GM23338 (cell line): ENCODE data around the gene MAPK7. TPM values are rescaled to one million over a fixed set of nuclear protein-coding genes. Genes with fewer than 3 reads are reported as not detected.

Experiments
- ATAC-seq: fragments of 200-7000 bp; cut with Tn5 transposase; 3 replicates; pipeline ENCODE4 v1.9.1; 2020
- DNase-seq: peaks from one replicate; pipeline ENCODE4 v3.0.0-alpha.2; 2015; ENCODE audit warnings: low spot score
- H2AFZ ChIP-seq: fragments of 200-600 bp; sonication (generic); 2 replicates; pipeline ENCODE4 v1.8.0; 2016; ENCODE audit warnings: antibody characterized with exemption, mild to moderate bottlenecking, moderate library complexity
- H3F3A ChIP-seq: fragments of 200-600 bp; sonication (generic); replicated peaks from 2 replicates; pipeline ENCODE4 v1.8.0; 2017; ENCODE audit warnings: antibody characterized with exemption, mixed run types, low read depth
- H3K27ac ChIP-seq: fragments of 200-600 bp; sonication (generic); 2 replicates; pipeline ENCODE4 v1.6.1; 2016; ENCODE audit warnings: low read depth
- H3K27me3 ChIP-seq: fragments of 200-600 bp; sonication (generic); 2 replicates; pipeline ENCODE4 v1.8.0; 2016; ENCODE audit warnings: mild to moderate bottlenecking, mixed run types, moderate library complexity; ENCODE audit not compliant: insufficient read depth
- H3K36me3 ChIP-seq: fragments of 200-600 bp; sonication (generic); 2 replicates; pipeline ENCODE4 v1.8.0; 2016; ENCODE audit warnings: mild to moderate bottlenecking; ENCODE audit not compliant: insufficient read depth
- H3K4me1 ChIP-seq: fragments of 200-600 bp; sonication (generic); 2 replicates; pipeline ENCODE4 v1.8.0; 2016; ENCODE audit warnings: mild to moderate bottlenecking, moderate library complexity; ENCODE audit not compliant: insufficient read depth
- H3K4me2 ChIP-seq: fragments of 200-600 bp; sonication (generic); 2 replicates; pipeline ENCODE4 v1.7.1; 2017; ENCODE audit warnings: mixed run types
- H3K4me3 ChIP-seq: fragments of 200-600 bp; sonication (generic); 2 replicates; pipeline ENCODE4 v1.6.1; 2016; ENCODE audit warnings: mixed run types
- H3K79me2 ChIP-seq: fragments of 200-600 bp; sonication (generic); replicated peaks from 2 replicates; pipeline ENCODE4 v1.8.0; 2017; ENCODE audit warnings: mild to moderate bottlenecking; ENCODE audit not compliant: insufficient read depth
- H3K9me2 ChIP-seq: fragments of 200-600 bp; sonication (generic); 2 replicates; pipeline ENCODE4 v1.8.0; 2017; ENCODE audit not compliant: insufficient read depth
- H4K20me1 ChIP-seq: fragments of 200-600 bp; sonication (generic); replicated peaks from 2 replicates; pipeline ENCODE4 v1.8.0; 2017; ENCODE audit warnings: mild to moderate bottlenecking; ENCODE audit not compliant: insufficient read depth
- H3K27ac Mint-ChIP-seq: 2 replicates; pipeline ENCODE4 v1.8.0; 2020; ENCODE audit warnings: inconsistent platforms, mild to moderate bottlenecking, moderate library complexity, mixed read lengths
- H3K27me3 Mint-ChIP-seq: 3 replicates; pipeline ENCODE4 v1.8.0; 2022; ENCODE audit warnings: low read depth, mild to moderate bottlenecking, moderate library complexity, mixed read lengths, inconsistent platforms; ENCODE audit not compliant: insufficient read depth, poor library complexity
- H3K36me3 Mint-ChIP-seq: 3 replicates; pipeline ENCODE4 v1.8.0; 2021; ENCODE audit warnings: low read depth, mild to moderate bottlenecking, inconsistent platforms, moderate library complexity, mixed read lengths
- H3K4me1 Mint-ChIP-seq: 3 replicates; pipeline ENCODE4 v1.8.0; 2020; ENCODE audit warnings: mild to moderate bottlenecking, inconsistent platforms, mixed read lengths
- H3K4me3 Mint-ChIP-seq: 3 replicates; pipeline ENCODE4 v1.8.0; 2021; ENCODE audit warnings: moderate library complexity, mild to moderate bottlenecking, inconsistent platforms, mixed read lengths
- H3K9me3 Mint-ChIP-seq: 3 replicates; pipeline ENCODE4 v1.8.0; 2020; ENCODE audit warnings: moderate library complexity, mild to moderate bottlenecking, inconsistent platforms, mixed read lengths
- CTCF ChIP-seq, 2 experiments: fragments of 200-600 bp in 1 of 2; sonication (generic) in 1 of 2; conservative IDR thresholded peaks; 2 replicates each; pipeline versions ENCODE4 v1.5.1 to v1.6.1; 2016 to 2017; ENCODE audit warnings: antibody characterized with exemption in 2 of 2, low read depth in 2 of 2, mild to moderate bottlenecking in 2 of 2, moderate library complexity in 1 of 2
- EZH2phosphoT487 ChIP-seq: fragments of 200-600 bp; sonication (generic); IDR thresholded peaks from one replicate; pipeline ENCODE4 v1.8.1; 2018; ENCODE audit warnings: antibody characterized with exemption; ENCODE audit not compliant: unreplicated experiment
- JUNB ChIP-seq: IDR thresholded peaks from one replicate; pipeline ENCODE4 v1.6.1; 2016; ENCODE audit warnings: antibody characterized with exemption; ENCODE audit not compliant: unreplicated experiment
- NANOG ChIP-seq: IDR thresholded peaks from 2 replicates; pipeline ENCODE4 v1.6.1; 2016; ENCODE audit warnings: antibody characterized with exemption, borderline replicate concordance
- POLR2AphosphoS5 ChIP-seq: IDR thresholded peaks from 2 replicates; pipeline ENCODE4 v1.6.1; 2016; ENCODE audit warnings: antibody characterized with exemption, low read depth
- STAT1 ChIP-seq: IDR thresholded peaks from one replicate; pipeline ENCODE4 v1.6.1; 2016; ENCODE audit warnings: antibody characterized with exemption; ENCODE audit not compliant: unreplicated experiment
- ZNF114 ChIP-seq: fragments of 250-450 bp; sonication (Bioruptor Pico); IDR thresholded peaks from 2 replicates; pipeline ENCODE4 v1.5.0; 2020; ENCODE audit warnings: mild to moderate bottlenecking, moderate library complexity
- ZNF331 ChIP-seq: fragments of 250-450 bp; sonication (Bioruptor Pico); IDR thresholded peaks from 2 replicates; pipeline ENCODE4 v1.5.0; 2020; ENCODE audit warnings: low read depth, mild to moderate bottlenecking, moderate library complexity
- polyA plus RNA-seq: library from polyadenylated mRNA; unstranded; fragments of >200 nt; fragmentation: Nextera tagmentation; extraction: Ambion mirVana; gene quantifications from 2 replicates; pipeline ENCODE4 v1.2.1, GENCODE V29; 2016
- total RNA-seq: library from RNA; depleted of rRNA; stranded (reverse); fragments of >200 nt; shearing (Covaris generic); gene quantifications from 2 replicates; pipeline ENCODE4 v1.2.3, GENCODE V29; 2014
- TF ChIP-seq, protein P1 (sequence below): fragments of 250-450 bp; sonication (Bioruptor Pico); IDR thresholded peaks from 2 replicates; pipeline ENCODE4 v1.5.0; 2020; ENCODE audit warnings: mild to moderate bottlenecking, moderate library complexity
- TF ChIP-seq, protein P2 (sequence below): IDR thresholded peaks from one replicate; pipeline ENCODE4 v1.6.1; 2018; ENCODE audit warnings: antibody characterized with exemption; ENCODE audit not compliant: unreplicated experiment

MAPK7 gene
- total and polyA plus RNA-seq, 2 experiments from 2014 or later: 15.5 to 53.1 TPM

- H3K36me3 Mint-ChIP-seq: no peaks in the 10 kb centered on the region
- no peaks in the 10 kb centered on the region for H3K79me2 ChIP-seq
- no peak for DNase-seq
Measured at GRCh38 chr17:19333132-19333440, 45.2 kb upstream of the MAPK7 start.

GRCh38 chr17:19333736-19334290 lies 44.5 kb upstream of the MAPK7 start:
- DNase-seq: no peak
- peak; percentile 12 for ATAC-seq
- TF ChIP-seq ZNF114 (CRISPR knock-in tag) (no peak), STAT1 (no peak), ZNF331 (CRISPR knock-in tag) (no peak), POLR2AphosphoS5 (no peak), JUNB (no peak), CTCF (conservative IDR thresholded peaks at IDR 0.05; ENCODE audit: low read depth in 2 of 2) (no peak)
- TF ChIP-seq, protein P1, sequence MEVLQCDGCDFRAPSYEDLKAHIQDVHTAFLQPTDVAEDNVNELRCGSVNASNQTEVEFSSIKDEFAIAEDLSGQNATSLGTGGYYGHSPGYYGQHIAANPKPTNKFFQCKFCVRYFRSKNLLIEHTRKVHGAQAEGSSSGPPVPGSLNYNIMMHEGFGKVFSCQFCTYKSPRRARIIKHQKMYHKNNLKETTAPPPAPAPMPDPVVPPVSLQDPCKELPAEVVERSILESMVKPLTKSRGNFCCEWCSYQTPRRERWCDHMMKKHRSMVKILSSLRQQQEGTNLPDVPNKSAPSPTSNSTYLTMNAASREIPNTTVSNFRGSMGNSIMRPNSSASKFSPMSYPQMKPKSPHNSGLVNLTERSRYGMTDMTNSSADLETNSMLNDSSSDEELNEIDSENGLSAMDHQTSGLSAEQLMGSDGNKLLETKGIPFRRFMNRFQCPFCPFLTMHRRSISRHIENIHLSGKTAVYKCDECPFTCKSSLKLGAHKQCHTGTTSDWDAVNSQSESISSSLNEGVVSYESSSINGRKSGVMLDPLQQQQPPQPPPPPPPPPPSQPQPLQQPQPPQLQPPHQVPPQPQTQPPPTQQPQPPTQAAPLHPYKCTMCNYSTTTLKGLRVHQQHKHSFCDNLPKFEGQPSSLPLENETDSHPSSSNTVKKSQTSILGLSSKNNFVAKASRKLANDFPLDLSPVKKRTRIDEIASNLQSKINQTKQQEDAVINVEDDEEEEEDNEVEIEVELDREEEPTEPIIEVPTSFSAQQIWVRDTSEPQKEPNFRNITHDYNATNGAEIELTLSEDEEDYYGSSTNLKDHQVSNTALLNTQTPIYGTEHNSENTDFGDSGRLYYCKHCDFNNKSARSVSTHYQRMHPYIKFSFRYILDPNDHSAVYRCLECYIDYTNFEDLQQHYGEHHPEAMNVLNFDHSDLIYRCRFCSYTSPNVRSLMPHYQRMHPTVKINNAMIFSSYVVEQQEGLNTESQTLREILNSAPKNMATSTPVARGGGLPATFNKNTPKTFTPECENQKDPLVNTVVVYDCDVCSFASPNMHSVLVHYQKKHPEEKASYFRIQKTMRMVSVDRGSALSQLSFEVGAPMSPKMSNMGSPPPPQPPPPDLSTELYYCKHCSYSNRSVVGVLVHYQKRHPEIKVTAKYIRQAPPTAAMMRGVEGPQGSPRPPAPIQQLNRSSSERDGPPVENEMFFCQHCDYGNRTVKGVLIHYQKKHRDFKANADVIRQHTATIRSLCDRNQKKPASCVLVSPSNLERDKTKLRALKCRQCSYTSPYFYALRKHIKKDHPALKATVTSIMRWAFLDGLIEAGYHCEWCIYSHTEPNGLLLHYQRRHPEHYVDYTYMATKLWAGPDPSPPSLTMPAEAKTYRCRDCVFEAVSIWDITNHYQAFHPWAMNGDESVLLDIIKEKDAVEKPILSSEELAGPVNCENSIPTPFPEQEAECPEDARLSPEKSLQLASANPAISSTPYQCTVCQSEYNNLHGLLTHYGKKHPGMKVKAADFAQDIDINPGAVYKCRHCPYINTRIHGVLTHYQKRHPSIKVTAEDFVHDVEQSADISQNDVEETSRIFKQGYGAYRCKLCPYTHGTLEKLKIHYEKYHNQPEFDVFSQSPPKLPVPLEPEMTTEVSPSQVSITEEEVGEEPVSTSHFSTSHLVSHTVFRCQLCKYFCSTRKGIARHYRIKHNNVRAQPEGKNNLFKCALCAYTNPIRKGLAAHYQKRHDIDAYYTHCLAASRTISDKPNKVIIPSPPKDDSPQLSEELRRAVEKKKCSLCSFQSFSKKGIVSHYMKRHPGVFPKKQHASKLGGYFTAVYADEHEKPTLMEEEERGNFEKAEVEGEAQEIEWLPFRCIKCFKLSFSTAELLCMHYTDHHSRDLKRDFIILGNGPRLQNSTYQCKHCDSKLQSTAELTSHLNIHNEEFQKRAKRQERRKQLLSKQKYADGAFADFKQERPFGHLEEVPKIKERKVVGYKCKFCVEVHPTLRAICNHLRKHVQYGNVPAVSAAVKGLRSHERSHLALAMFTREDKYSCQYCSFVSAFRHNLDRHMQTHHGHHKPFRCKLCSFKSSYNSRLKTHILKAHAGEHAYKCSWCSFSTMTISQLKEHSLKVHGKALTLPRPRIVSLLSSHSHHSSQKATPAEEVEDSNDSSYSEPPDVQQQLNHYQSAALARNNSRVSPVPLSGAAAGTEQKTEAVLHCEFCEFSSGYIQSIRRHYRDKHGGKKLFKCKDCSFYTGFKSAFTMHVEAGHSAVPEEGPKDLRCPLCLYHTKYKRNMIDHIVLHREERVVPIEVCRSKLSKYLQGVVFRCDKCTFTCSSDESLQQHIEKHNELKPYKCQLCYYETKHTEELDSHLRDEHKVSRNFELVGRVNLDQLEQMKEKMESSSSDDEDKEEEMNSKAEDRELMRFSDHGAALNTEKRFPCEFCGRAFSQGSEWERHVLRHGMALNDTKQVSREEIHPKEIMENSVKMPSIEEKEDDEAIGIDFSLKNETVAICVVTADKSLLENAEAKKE: no peak

More at GRCh38 chr17:19333132-19333440, 45.2 kb upstream of the MAPK7 start:
- Mint-ChIP-seq H3K4me1 (peaks cover 22% of the 10 kb centered on the region), H3K9me3 (no peaks in the 10 kb centered on the region), H3K4me3 (no peak overlapping the region), H3K27ac (no peak overlapping the region), H3K27me3 (peaks cover 21% of the 10 kb centered on the region)
- no peaks in the 10 kb centered on the region; the same call in 1 of the 2 replicates for H3F3A ChIP-seq
- H3K4me3 ChIP-seq: no peak overlapping the region
- H3K4me2 ChIP-seq: no peak overlapping the region
- TF ChIP-seq STAT1: no peak
- no peak for TF ChIP-seq ZNF331 (CRISPR knock-in tag)
- TF ChIP-seq NANOG: no peak
- TF ChIP-seq, protein P2, sequence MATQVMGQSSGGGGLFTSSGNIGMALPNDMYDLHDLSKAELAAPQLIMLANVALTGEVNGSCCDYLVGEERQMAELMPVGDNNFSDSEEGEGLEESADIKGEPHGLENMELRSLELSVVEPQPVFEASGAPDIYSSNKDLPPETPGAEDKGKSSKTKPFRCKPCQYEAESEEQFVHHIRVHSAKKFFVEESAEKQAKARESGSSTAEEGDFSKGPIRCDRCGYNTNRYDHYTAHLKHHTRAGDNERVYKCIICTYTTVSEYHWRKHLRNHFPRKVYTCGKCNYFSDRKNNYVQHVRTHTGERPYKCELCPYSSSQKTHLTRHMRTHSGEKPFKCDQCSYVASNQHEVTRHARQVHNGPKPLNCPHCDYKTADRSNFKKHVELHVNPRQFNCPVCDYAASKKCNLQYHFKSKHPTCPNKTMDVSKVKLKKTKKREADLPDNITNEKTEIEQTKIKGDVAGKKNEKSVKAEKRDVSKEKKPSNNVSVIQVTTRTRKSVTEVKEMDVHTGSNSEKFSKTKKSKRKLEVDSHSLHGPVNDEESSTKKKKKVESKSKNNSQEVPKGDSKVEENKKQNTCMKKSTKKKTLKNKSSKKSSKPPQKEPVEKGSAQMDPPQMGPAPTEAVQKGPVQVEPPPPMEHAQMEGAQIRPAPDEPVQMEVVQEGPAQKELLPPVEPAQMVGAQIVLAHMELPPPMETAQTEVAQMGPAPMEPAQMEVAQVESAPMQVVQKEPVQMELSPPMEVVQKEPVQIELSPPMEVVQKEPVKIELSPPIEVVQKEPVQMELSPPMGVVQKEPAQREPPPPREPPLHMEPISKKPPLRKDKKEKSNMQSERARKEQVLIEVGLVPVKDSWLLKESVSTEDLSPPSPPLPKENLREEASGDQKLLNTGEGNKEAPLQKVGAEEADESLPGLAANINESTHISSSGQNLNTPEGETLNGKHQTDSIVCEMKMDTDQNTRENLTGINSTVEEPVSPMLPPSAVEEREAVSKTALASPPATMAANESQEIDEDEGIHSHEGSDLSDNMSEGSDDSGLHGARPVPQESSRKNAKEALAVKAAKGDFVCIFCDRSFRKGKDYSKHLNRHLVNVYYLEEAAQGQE: no peak
- TF ChIP-seq EZH2phosphoT487: no peak
- no peaks in the 10 kb centered on the region for H3K9me2 ChIP-seq
- ATAC-seq: no peak
- no peaks in the 10 kb centered on the region for H3K36me3 ChIP-seq
- no peak overlapping the region for H2AFZ ChIP-seq
- no peak overlapping the region for H3K27ac ChIP-seq
- no peaks in the 10 kb centered on the region for H3K27me3 ChIP-seq
- H3K4me1 ChIP-seq: peaks cover 4% of the 10 kb centered on the region; the same call in 1 of the 2 replicates
- no peaks in the 10 kb centered on the region; the same call in 1 of the 2 replicates for H4K20me1 ChIP-seq

More at GRCh38 chr17:19333736-19334290, 44.5 kb upstream of the MAPK7 start:
- no peak overlapping the region for H3K4me3 ChIP-seq
- no peaks in the 10 kb centered on the region; the same call in 1 of the 2 replicates for H4K20me1 ChIP-seq
- H3K4me3 Mint-ChIP-seq: no peak overlapping the region
- no peak overlapping the region for H2AFZ ChIP-seq
- no peaks in the 10 kb centered on the region; the same call in none of the 2 replicates for H3F3A ChIP-seq
- H3K9me2 ChIP-seq: no peaks in the 10 kb centered on the region
- H3K27ac Mint-ChIP-seq: no peak overlapping the region
- H3K4me1 Mint-ChIP-seq: peaks cover 29% of the 10 kb centered on the region
- no peaks in the 10 kb centered on the region for H3K9me3 Mint-ChIP-seq
- no peak overlapping the region for H3K4me2 ChIP-seq
- no peaks in the 10 kb centered on the region for H3K36me3 ChIP-seq
- no peak overlapping the region for H3K27ac ChIP-seq
- H3K27me3 ChIP-seq: no peaks in the 10 kb centered on the region
- H3K79me2 ChIP-seq: no peaks in the 10 kb centered on the region
- no peaks in the 10 kb centered on the region for H3K36me3 Mint-ChIP-seq
- peaks cover 11% of the 10 kb centered on the region for H3K4me1 ChIP-seq
- H3K27me3 Mint-ChIP-seq: peaks cover 23% of the 10 kb centered on the region
